ENCODE data around the gene LARGE1. TPM values are rescaled to one million over a fixed set of nuclear protein-coding genes. Genes with fewer than 3 reads are reported as not detected.
A peak's percentile ranks its signal among the peaks of the same experiment; 100 is the strongest.
"Not testable (repeated sequence)": the region's sequence is repeated elsewhere in the genome, so short reads cannot be mapped to it uniquely, and the experiment has no call there.

Gene LARGE1
- total and polyA plus RNA-seq, 5 donors from 2014 or later = not detected

GRCh38 chr22:33470456-33470855 is 449.8 kb downstream of the LARGE1 start:
- Histone ChIP-seq H3K9me3 (ENCODE audit: control insufficient read depth in 2 of 2, low read length in 2 of 2) (no peaks in the 10 kb centered on the region), H3K27me3 (ENCODE audit: control insufficient read depth, insufficient read depth, low read length) (no peaks in the 10 kb centered on the region), H3K36me3 (ENCODE audit: control insufficient read depth, insufficient read depth, low read length) (no peaks in the 10 kb centered on the region), H3K27ac (ENCODE audit: insufficient read depth, low read length, poor library complexity, severe bottlenecking) (no peak overlapping the region), H3K4me1 (ENCODE audit: control insufficient read depth, insufficient read depth, low read length, poor library complexity, severe bottlenecking) (no peaks in the 10 kb centered on the region), H3K4me3 (ENCODE audit: low read depth, low read length) (no peak overlapping the region)
- DNase-seq (no peak), ATAC-seq (ENCODE audit: low read depth in 2 of 2) (no peak)
- no peaks in the 10 kb centered on the region for H3K27me3 Mint-ChIP-seq
- H3K36me3 Mint-ChIP-seq = no peaks in the 10 kb centered on the region
- peaks cover 0 to 8% (median 5%) of the 10 kb centered on the region in 7 donors for H3K9me3 Mint-ChIP-seq
- H3K4me1 Mint-ChIP-seq = no peaks in the 10 kb centered on the region
- no peak overlapping the region for H3K4me3 Mint-ChIP-seq
- H3K27ac Mint-ChIP-seq = no peak overlapping the region

GRCh38 chr22:33467620-33468095 is 452.6 kb downstream of the LARGE1 start:
- DNase-seq (no peak), ATAC-seq (ENCODE audit: low read depth in 2 of 2) (no peak)
- no peak overlapping the region for H3K4me3 Mint-ChIP-seq
- peaks cover 0 to 9% (median 4%) of the 10 kb centered on the region in 7 donors for H3K9me3 Mint-ChIP-seq
- H3K9me3 ChIP-seq (ENCODE audit: control insufficient read depth in 2 of 2, low read length in 2 of 2) = no peaks in the 10 kb centered on the region
- no peaks in the 10 kb centered on the region for H3K4me1 Mint-ChIP-seq
- H3K36me3 ChIP-seq (ENCODE audit: control insufficient read depth, insufficient read depth, low read length) = no peaks in the 10 kb centered on the region
- H3K4me1 ChIP-seq (ENCODE audit: control insufficient read depth, insufficient read depth, low read length, poor library complexity, severe bottlenecking) = no peaks in the 10 kb centered on the region
- no peak overlapping the region for H3K27ac ChIP-seq (ENCODE audit: insufficient read depth, low read length, poor library complexity, severe bottlenecking)
- H3K27me3 ChIP-seq (ENCODE audit: control insufficient read depth, insufficient read depth, low read length) = no peaks in the 10 kb centered on the region
- H3K27me3 Mint-ChIP-seq = no peaks in the 10 kb centered on the region
- no peak overlapping the region for H3K4me3 ChIP-seq (ENCODE audit: low read depth, low read length)
- H3K36me3 Mint-ChIP-seq = no peaks in the 10 kb centered on the region
- H3K27ac Mint-ChIP-seq = no peak overlapping the region

GRCh38 chr22:33467080-33467479 is 453.2 kb downstream of the LARGE1 start:
- Histone ChIP-seq H3K4me1 (ENCODE audit: control insufficient read depth, insufficient read depth, low read length, poor library complexity, severe bottlenecking) (no peaks in the 10 kb centered on the region), H3K36me3 (ENCODE audit: control insufficient read depth, insufficient read depth, low read length) (no peaks in the 10 kb centered on the region), H3K4me3 (ENCODE audit: low read depth, low read length) (no peak overlapping the region), H3K9me3 (ENCODE audit: control insufficient read depth in 2 of 2, low read length in 2 of 2) (no peaks in the 10 kb centered on the region), H3K27me3 (ENCODE audit: control insufficient read depth, insufficient read depth, low read length) (no peaks in the 10 kb centered on the region), H3K27ac (ENCODE audit: insufficient read depth, low read length, poor library complexity, severe bottlenecking) (no peak overlapping the region)
- ATAC-seq (ENCODE audit: low read depth in 2 of 2) (no peak), DNase-seq (no peak)
- H3K36me3 Mint-ChIP-seq = no peaks in the 10 kb centered on the region
- H3K4me3 Mint-ChIP-seq = no peak overlapping the region
- H3K9me3 Mint-ChIP-seq = peaks cover 0 to 9% (median 3%) of the 10 kb centered on the region in 7 donors
- H3K4me1 Mint-ChIP-seq = no peaks in the 10 kb centered on the region
- H3K27me3 Mint-ChIP-seq = no peaks in the 10 kb centered on the region
- no peak overlapping the region for H3K27ac Mint-ChIP-seq

GRCh38 chr22:33465554-33465953 is 454.7 kb downstream of the LARGE1 start:
- Mint-ChIP-seq H3K4me1 (no peaks in the 10 kb centered on the region), H3K27ac (peak overlapping the region in 1 of 3 donors; percentile 93), H3K9me3 (peaks cover 0 to 13% (median 5%) of the 10 kb centered on the region in 7 donors), H3K4me3 (no peak overlapping the region), H3K36me3 (no peaks in the 10 kb centered on the region), H3K27me3 (no peaks in the 10 kb centered on the region)
- DNase-seq (no peak), ATAC-seq (ENCODE audit: low read depth in 2 of 2) (no peak)
- Histone ChIP-seq H3K27me3 (ENCODE audit: control insufficient read depth, insufficient read depth, low read length) (no peaks in the 10 kb centered on the region), H3K36me3 (ENCODE audit: control insufficient read depth, insufficient read depth, low read length) (no peaks in the 10 kb centered on the region), H3K4me1 (ENCODE audit: control insufficient read depth, insufficient read depth, low read length, poor library complexity, severe bottlenecking) (no peaks in the 10 kb centered on the region), H3K4me3 (ENCODE audit: low read depth, low read length) (no peak overlapping the region), H3K9me3 (ENCODE audit: control insufficient read depth in 2 of 2, low read length in 2 of 2) (peaks cover 0 to 5% of the 10 kb centered on the region in 2 experiments), H3K27ac (ENCODE audit: insufficient read depth, low read length, poor library complexity, severe bottlenecking) (no peak overlapping the region)

- H3K27ac Mint-ChIP-seq = no peak overlapping the region
- no peaks in the 10 kb centered on the region for H3K27me3 Mint-ChIP-seq
- H3K9me3 Mint-ChIP-seq = peaks cover 0 to 9% (median 6%) of the 10 kb centered on the region in 7 donors
- ATAC-seq (ENCODE audit: low read depth in 2 of 2) (no peak), DNase-seq (no peak)
- no peaks in the 10 kb centered on the region for H3K36me3 Mint-ChIP-seq
- H3K9me3 ChIP-seq (ENCODE audit: control insufficient read depth in 2 of 2, low read length in 2 of 2) = peaks cover 0 to 5% of the 10 kb centered on the region in 2 experiments
- H3K4me3 Mint-ChIP-seq = no peak overlapping the region
- H3K4me1 Mint-ChIP-seq = no peaks in the 10 kb centered on the region
- H3K27me3 ChIP-seq (ENCODE audit: control insufficient read depth, insufficient read depth, low read length) = no peaks in the 10 kb centered on the region
- H3K4me1 ChIP-seq (ENCODE audit: control insufficient read depth, insufficient read depth, low read length, poor library complexity, severe bottlenecking) = no peaks in the 10 kb centered on the region
- H3K4me3 ChIP-seq (ENCODE audit: low read depth, low read length) = no peak overlapping the region
- no peaks in the 10 kb centered on the region for H3K36me3 ChIP-seq (ENCODE audit: control insufficient read depth, insufficient read depth, low read length)
- no peak overlapping the region for H3K27ac ChIP-seq (ENCODE audit: insufficient read depth, low read length, poor library complexity, severe bottlenecking)
These were observed 455.6 kb downstream of the LARGE1 start for GRCh38 chr22:33464698-33465097.

- Histone ChIP-seq H3K27ac (ENCODE audit: insufficient read depth, low read length, poor library complexity, severe bottlenecking) (no peak overlapping the region), H3K9me3 (ENCODE audit: control insufficient read depth in 2 of 2, low read length in 2 of 2) (peaks cover 0 to 5% of the 10 kb centered on the region in 2 experiments), H3K4me3 (ENCODE audit: low read depth, low read length) (no peak overlapping the region), H3K36me3 (ENCODE audit: control insufficient read depth, insufficient read depth, low read length) (no peaks in the 10 kb centered on the region), H3K27me3 (ENCODE audit: control insufficient read depth, insufficient read depth, low read length) (no peaks in the 10 kb centered on the region), H3K4me1 (ENCODE audit: control insufficient read depth, insufficient read depth, low read length, poor library complexity, severe bottlenecking) (no peaks in the 10 kb centered on the region)
- no peak overlapping the region for H3K4me3 Mint-ChIP-seq
- no peak overlapping the region for H3K27ac Mint-ChIP-seq
- DNase-seq (no peak), ATAC-seq (ENCODE audit: low read depth in 2 of 2) (no peak)
- H3K36me3 Mint-ChIP-seq = no peaks in the 10 kb centered on the region
- H3K9me3 Mint-ChIP-seq = peaks cover 0 to 7% (median 6%) of the 10 kb centered on the region in 7 donors
- H3K4me1 Mint-ChIP-seq = no peaks in the 10 kb centered on the region
- H3K27me3 Mint-ChIP-seq = no peaks in the 10 kb centered on the region
These were observed 458.4 kb downstream of the LARGE1 start for GRCh38 chr22:33461698-33462434.

GRCh38 chr22:33461245-33461644 is 459.0 kb downstream of the LARGE1 start:
- H3K4me3 ChIP-seq (ENCODE audit: low read depth, low read length); H3K27me3 ChIP-seq (ENCODE audit: control insufficient read depth, insufficient read depth, low read length); H3K36me3 ChIP-seq (ENCODE audit: control insufficient read depth, insufficient read depth, low read length); H3K9me3 Mint-ChIP-seq; H3K4me1 Mint-ChIP-seq; DNase-seq; H3K36me3 Mint-ChIP-seq; H3K27ac Mint-ChIP-seq; H3K4me1 ChIP-seq (ENCODE audit: control insufficient read depth, insufficient read depth, low read length, poor library complexity, severe bottlenecking); H3K27me3 Mint-ChIP-seq; H3K4me3 Mint-ChIP-seq; ATAC-seq (ENCODE audit: low read depth in 2 of 2); H3K9me3 ChIP-seq (ENCODE audit: control insufficient read depth in 2 of 2, low read length in 2 of 2); H3K27ac ChIP-seq (ENCODE audit: insufficient read depth, low read length, poor library complexity, severe bottlenecking): not testable (repeated sequence)

- Mint-ChIP-seq H3K4me1 (no peaks in the 10 kb centered on the region), H3K27ac (no peak overlapping the region), H3K36me3 (no peaks in the 10 kb centered on the region), H3K9me3 (peaks cover 0 to 7% (median 5%) of the 10 kb centered on the region in 7 donors), H3K4me3 (no peak overlapping the region), H3K27me3 (no peaks in the 10 kb centered on the region)
- H3K27me3 ChIP-seq (ENCODE audit: control insufficient read depth, insufficient read depth, low read length) = no peaks in the 10 kb centered on the region
- H3K9me3 ChIP-seq (ENCODE audit: control insufficient read depth in 2 of 2, low read length in 2 of 2) = peaks cover 0 to 5% of the 10 kb centered on the region in 2 experiments
- no peak overlapping the region for H3K27ac ChIP-seq (ENCODE audit: insufficient read depth, low read length, poor library complexity, severe bottlenecking)
- no peak overlapping the region for H3K4me3 ChIP-seq (ENCODE audit: low read depth, low read length)
- ATAC-seq (ENCODE audit: low read depth in 2 of 2) (no peak), DNase-seq (no peak)
- no peaks in the 10 kb centered on the region for H3K36me3 ChIP-seq (ENCODE audit: control insufficient read depth, insufficient read depth, low read length)
- H3K4me1 ChIP-seq (ENCODE audit: control insufficient read depth, insufficient read depth, low read length, poor library complexity, severe bottlenecking) = no peaks in the 10 kb centered on the region
These were observed 461.1 kb downstream of the LARGE1 start for GRCh38 chr22:33459137-33459536.

All from CD4-positive, CD25-positive, alpha-beta regulatory T cell (primary cell).